Stimulated activated CD8-positive, alpha-beta memory T cell treated with anti-CD3 and anti-CD28 coated beads, Interleukin-12 subunit alpha, Interleukin-12 subunit beta, amount 100 ng/mL, for 24 hours (primary cell): ENCODE measurements around the gene GSG1L.
"Not testable (repeated sequence)": the region's sequence is repeated elsewhere in the genome, so short reads cannot be mapped to it uniquely, and the experiment has no call there.

Experiments used
- DNase-seq: peaks from one replicate; pipeline ENCODE4 v3.0.0-alpha.2; 2020; ENCODE audit errors: extremely low read depth

GSG1L gene

GRCh38 chr16:27950206-27950887, 113.2 kb downstream of the GSG1L start:
- DNase-seq: no peak

- DNase-seq: no peak
These were observed 115.8 kb downstream of the GSG1L start for GRCh38 chr16:27947696-27948095.

- no peak for DNase-seq
These were observed 118.1 kb downstream of the GSG1L start for GRCh38 chr16:27945233-27945973.

GRCh38 chr16:27943766-27944165, 119.7 kb downstream of the GSG1L start:
- no peak for DNase-seq

GRCh38 chr16:27942071-27942470, 121.4 kb downstream of the GSG1L start:
- not testable (repeated sequence) for DNase-seq

GRCh38 chr16:27935076-27935475, 128.4 kb downstream of the GSG1L start:
- no peak for DNase-seq

- no peak for DNase-seq
These were observed 130.9 kb downstream of the GSG1L start for GRCh38 chr16:27932542-27933135.

- DNase-seq: no peak
These were observed 133.7 kb downstream of the GSG1L start for GRCh38 chr16:27929818-27930217.

GRCh38 chr16:27928542-27928941, 135.0 kb downstream of the GSG1L start:
- DNase-seq: no peak

GRCh38 chr16:27927266-27927901, 136.1 kb downstream of the GSG1L start:
- DNase-seq: no peak

GRCh38 chr16:27925612-27926011, 137.9 kb downstream of the GSG1L start:
- DNase-seq: no peak

- no peak for DNase-seq
These were observed 138.9 kb downstream of the GSG1L start for GRCh38 chr16:27924411-27925118.

- DNase-seq: no peak
These were observed 139.8 kb downstream of the GSG1L start for GRCh38 chr16:27923751-27924150.

- DNase-seq: no peak
These were observed 141.1 kb downstream of the GSG1L start for GRCh38 chr16:27922433-27922832.

GRCh38 chr16:27921134-27921533, 142.4 kb downstream of the GSG1L start:
- DNase-seq: no peak

- no peak for DNase-seq
These were observed 143.1 kb downstream of the GSG1L start for GRCh38 chr16:27920391-27920891.

GRCh38 chr16:27918755-27919154, 144.8 kb downstream of the GSG1L start:
- DNase-seq: no peak

- DNase-seq: no peak
These were observed 145.6 kb downstream of the GSG1L start for GRCh38 chr16:27917949-27918348.

GRCh38 chr16:27911486-27911885, 152.0 kb downstream of the GSG1L start:
- DNase-seq: no peak

- no peak for DNase-seq
These were observed 156.0 kb downstream of the GSG1L start for GRCh38 chr16:27907457-27907972.

- DNase-seq: no peak
These were observed 156.6 kb downstream of the GSG1L start for GRCh38 chr16:27906883-27907282.
